SU-DHL-6 (cell line): ENCODE measurements around the gene DYNC2H1.

Experiments used
- EZH2phosphoT487 ChIP-seq: fragments of 200-600 bp; sonication (generic), shearing (Covaris generic); conservative IDR thresholded peaks from 2 replicates; pipeline ENCODE4 v1.6.1; 2018; ENCODE audit warnings: mild to moderate bottlenecking, antibody characterized with exemption, low read length, moderate library complexity, mixed read lengths
- TF ChIP-seq, protein P1 (sequence below): fragments of 200-600 bp; sonication (generic); IDR thresholded peaks from one replicate; pipeline ENCODE4 v1.5.1; 2017; ENCODE audit warnings: antibody characterized with exemption, mild to moderate bottlenecking, low read length, moderate library complexity; ENCODE audit not compliant: insufficient read depth, poor library complexity, severe bottlenecking

GRCh38 chr11:103529181-103529684 is 420.0 kb downstream of the DYNC2H1 start:
- TF ChIP-seq, protein P1, sequence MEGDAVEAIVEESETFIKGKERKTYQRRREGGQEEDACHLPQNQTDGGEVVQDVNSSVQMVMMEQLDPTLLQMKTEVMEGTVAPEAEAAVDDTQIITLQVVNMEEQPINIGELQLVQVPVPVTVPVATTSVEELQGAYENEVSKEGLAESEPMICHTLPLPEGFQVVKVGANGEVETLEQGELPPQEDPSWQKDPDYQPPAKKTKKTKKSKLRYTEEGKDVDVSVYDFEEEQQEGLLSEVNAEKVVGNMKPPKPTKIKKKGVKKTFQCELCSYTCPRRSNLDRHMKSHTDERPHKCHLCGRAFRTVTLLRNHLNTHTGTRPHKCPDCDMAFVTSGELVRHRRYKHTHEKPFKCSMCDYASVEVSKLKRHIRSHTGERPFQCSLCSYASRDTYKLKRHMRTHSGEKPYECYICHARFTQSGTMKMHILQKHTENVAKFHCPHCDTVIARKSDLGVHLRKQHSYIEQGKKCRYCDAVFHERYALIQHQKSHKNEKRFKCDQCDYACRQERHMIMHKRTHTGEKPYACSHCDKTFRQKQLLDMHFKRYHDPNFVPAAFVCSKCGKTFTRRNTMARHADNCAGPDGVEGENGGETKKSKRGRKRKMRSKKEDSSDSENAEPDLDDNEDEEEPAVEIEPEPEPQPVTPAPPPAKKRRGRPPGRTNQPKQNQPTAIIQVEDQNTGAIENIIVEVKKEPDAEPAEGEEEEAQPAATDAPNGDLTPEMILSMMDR: no peak
- no peak for TF ChIP-seq EZH2phosphoT487
